ENCODE data around the gene RBBP8.

RBBP8 gene

DNA sequence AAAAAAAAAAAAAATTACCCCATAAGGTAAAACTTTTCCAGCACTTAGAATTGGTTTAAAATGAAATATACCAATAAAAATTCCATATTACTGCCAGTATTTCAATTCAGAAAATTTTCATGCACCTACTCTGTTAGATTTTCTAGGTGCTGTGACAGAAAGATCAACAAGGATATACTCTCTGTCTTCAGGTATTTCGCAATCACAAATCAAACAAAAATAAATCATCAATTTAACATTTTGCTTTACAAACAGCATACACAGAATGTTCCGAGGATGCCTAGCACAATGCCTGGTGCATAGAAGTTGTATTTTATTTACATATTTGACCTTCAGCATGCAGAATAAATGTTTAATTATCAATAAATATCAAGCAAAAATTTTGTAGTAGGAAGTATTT lies 66.5 kb downstream of the RBBP8 start:
- no peak for DNase-seq (ENCODE audit: low read depth)

DNA sequence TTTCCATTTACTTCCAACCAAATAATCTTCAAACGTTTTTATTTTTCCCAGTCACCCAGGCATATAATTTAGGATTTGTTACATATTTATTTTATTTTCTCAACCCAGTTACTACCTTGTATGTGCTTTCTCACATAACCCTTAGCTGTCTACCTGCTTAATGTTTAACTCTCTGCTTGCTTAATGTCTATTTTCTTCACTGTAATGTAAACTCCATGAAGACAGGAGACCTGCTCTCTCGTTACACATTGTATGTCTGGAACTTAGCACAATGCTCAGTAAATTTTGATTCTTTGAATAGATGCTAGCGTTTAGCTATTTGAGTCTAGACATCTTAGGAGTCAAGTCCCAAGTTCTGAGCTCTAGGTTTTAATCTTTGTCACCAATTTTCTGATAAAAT lies 70.2 kb downstream of the RBBP8 start:
- DNase-seq (ENCODE audit: low read depth) = no peak

DNA sequence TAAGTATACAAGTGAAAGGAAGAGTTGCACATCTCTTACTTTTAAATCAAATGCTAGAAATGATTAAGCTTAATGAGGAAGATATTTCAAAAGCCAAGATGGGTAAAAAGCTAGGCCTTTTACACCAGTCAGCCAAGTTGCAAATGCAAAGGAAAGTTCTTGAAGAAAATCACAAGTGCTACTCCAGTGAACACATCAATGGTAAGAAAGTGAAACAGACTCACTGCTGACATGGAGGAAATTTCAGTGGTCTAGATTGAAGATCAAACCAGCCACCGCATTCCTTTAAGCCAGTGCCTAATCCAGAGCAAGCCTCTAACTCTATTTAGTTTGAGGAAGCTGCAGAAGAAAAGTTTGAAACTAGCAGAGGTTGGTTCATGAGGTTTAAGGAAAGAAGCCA lies 79.1 kb downstream of the RBBP8 start:
- DNase-seq (ENCODE audit: low read depth) = no peak

- DNase-seq (ENCODE audit: low read depth) = no peak
Measured at GRCh38 chr18:23020555-23021294, 87.6 kb downstream of the RBBP8 start.

- no peak for DNase-seq (ENCODE audit: low read depth)
Measured at GRCh38 chr18:23021623-23022022, 88.5 kb downstream of the RBBP8 start.

- peak; percentile 35 for DNase-seq (ENCODE audit: low read depth)
Measured at GRCh38 chr18:23032030-23032582, 99.0 kb downstream of the RBBP8 start.

GRCh38 chr18:23033056-23033455 lies 99.9 kb downstream of the RBBP8 start:
- DNase-seq (ENCODE audit: low read depth) = no peak

DNA sequence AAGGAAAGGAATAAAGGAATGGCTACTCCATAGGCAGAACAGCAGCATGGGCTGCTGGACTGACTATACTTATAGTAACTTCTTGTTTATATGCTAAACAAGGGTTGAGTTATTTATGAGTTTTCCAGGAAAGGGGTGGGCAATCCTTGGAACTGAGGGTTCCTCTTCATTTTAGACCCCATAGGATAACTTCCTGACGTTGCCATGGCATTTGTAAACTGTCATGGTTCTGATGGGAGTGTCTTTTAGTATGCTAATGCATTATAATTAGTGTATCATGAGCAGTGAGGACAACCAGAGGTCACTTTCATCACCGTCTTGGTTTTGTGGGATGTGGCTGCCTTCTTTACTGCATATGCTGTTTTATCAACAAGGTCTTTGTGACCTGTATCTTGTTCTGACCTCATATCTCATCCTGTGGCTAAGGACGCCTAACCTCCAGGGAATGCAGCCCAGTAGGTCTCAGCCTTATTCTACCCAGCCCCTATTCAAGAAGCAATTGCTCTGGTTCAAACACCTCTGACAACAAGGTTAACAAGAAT lies 103.6 kb downstream of the RBBP8 start:
- DNase-seq (ENCODE audit: low read depth) = no peak

GRCh38 chr18:23037646-23038045 lies 104.5 kb downstream of the RBBP8 start:
- no peak for DNase-seq (ENCODE audit: low read depth)

DNA sequence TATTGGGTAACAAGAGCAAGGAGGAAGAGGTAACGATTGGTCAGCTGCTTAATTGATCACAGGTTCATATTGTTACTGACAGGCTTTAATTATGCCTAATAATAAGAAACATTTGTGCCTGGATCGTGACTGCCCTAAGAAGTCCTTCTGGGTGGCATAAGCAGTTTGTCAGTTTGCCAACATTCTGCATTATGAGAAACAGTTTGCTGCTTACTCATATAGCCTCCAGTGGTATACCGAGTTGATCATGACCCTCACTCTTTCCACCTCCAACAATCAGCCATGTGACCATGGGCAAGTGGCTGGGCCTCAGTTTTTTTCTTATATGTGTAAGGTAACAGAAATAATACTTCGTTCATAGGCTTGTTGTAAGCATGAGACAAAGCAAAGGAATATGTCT lies 105.6 kb downstream of the RBBP8 start:
- peak; percentile 81 for DNase-seq (ENCODE audit: low read depth)

DNA sequence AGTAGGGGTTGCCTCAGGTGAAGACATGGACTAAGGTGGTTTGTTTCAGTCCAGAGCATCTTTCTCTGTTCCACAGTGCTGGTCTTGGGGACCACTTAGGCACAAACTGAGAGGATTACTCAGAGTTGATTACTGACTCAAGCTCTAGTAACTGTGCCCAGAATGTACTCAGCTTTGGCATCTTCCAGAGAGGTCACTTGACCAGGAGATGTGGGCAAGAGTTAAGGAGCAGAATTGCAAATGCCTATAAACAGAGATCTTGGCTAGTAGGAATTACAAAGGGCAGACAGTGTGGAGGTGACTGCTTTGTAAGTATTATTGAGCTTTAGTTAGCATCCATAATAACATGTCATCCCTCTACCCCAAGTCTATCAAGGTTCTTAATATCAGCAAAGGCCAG lies 109.0 kb downstream of the RBBP8 start:
- no peak for DNase-seq (ENCODE audit: low read depth)

- DNase-seq (ENCODE audit: low read depth) = no peak
Measured at GRCh38 chr18:23043803-23044376, 110.8 kb downstream of the RBBP8 start.

- no peak for DNase-seq (ENCODE audit: low read depth)
Measured at GRCh38 chr18:23049698-23050373, 116.7 kb downstream of the RBBP8 start.

GRCh38 chr18:23053776-23054457 lies 120.8 kb downstream of the RBBP8 start:
- peak; percentile 52 for DNase-seq (ENCODE audit: low read depth)

- no peak for DNase-seq (ENCODE audit: low read depth)
Measured at GRCh38 chr18:23054553-23054952, 121.4 kb downstream of the RBBP8 start.

GRCh38 chr18:23056315-23056714 lies 123.2 kb downstream of the RBBP8 start:
- DNase-seq (ENCODE audit: low read depth) = no peak

GRCh38 chr18:23057096-23057495 lies 124.0 kb downstream of the RBBP8 start:
- DNase-seq (ENCODE audit: low read depth) = no peak

DNA sequence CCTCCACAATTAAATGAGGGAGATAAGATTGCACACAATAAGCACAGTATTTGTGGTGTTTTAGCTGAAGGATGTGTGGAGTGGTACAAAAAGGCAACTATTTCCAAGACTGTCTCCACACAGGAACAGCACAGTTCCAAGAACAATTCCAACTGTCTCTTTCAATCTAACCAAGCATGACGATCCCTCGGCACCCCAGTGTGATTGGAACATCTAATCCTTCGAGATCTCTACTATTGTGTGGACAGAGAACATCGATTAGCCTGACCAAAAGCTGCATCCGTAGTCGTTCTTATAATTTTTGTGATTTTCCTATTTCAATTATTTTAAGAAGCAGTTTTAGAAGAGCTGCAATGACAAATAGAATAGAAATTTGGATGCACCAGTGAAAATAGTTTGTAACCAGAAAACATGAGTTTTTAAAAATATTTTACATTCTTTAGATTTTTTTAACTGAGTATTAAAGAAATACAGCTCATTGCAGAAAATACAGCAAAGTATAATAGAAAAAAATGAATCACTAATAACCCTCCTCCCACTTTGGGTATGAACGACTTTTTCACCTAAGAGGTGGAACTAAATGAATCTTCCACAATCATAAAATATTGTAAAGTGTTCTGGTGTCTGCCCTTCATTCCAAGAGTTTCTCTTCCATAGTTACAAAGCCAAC lies 125.8 kb downstream of the RBBP8 start:
- DNase-seq (ENCODE audit: low read depth) = no peak

GRCh38 chr18:23059541-23060465 lies 126.7 kb downstream of the RBBP8 start:
- no peak for DNase-seq (ENCODE audit: low read depth)

- no peak for DNase-seq (ENCODE audit: low read depth)
Measured at GRCh38 chr18:23062011-23062410, 128.9 kb downstream of the RBBP8 start.

DNA sequence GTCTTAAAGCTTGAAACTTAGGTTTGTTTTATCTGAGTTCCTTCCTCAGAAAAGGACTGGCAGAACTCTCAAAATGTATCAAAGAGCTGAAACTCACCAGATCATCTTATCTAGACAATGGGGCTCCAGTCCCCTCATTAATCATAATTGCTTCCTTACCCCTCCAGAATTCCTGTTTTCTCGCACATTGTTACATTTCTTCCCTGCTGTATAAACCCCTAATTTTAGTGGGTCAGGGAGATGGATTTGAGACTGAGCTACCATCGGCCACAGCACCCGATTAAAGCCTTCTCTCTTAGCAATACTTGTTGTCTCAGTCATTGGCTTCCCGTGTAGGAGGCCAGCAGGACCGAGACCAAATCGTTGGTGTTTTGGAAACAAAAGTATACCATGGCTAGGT lies 130.4 kb downstream of the RBBP8 start:
- DNase-seq (ENCODE audit: low read depth) = no peak
